H1 (cell line): ENCODE data around the gene IFI27L1.

Experiments
- ATF3 ChIP-seq: IDR thresholded peaks from 2 replicates; pipeline ENCODE4 v1.6.1; 2011; ENCODE audit warnings: low read depth, mild to moderate bottlenecking, low read length; ENCODE audit not compliant: insufficient read depth
- CTCF ChIP-seq, 3 experiments: IDR thresholded peaks; 1 replicate in 2 of 3; 2 replicates in 1 of 3; pipeline versions ENCODE4 v1.5.1 to v1.6.1; 2011; ENCODE audit warnings: low read length in 3 of 3, mild to moderate bottlenecking in 3 of 3, inconsistent platforms in 2 of 3, low read depth in 1 of 3, moderate library complexity in 1 of 3; ENCODE audit not compliant: insufficient read depth in 1 of 3; ENCODE audit errors: control extremely low read depth in 1 of 3
- EP300 ChIP-seq, 2 experiments: IDR thresholded peaks; 1 replicate in 1 of 2; 2 replicates in 1 of 2; pipeline ENCODE4 v1.6.1; 2011 to 2012; ENCODE audit warnings: low read depth in 2 of 2, low read length in 2 of 2, mild to moderate bottlenecking in 2 of 2, borderline replicate concordance in 1 of 2, inconsistent platforms in 1 of 2, moderate library complexity in 1 of 2
- EZH2 ChIP-seq: fragments of 200-600 bp; sonication (generic); IDR thresholded peaks from 2 replicates; pipeline ENCODE4 v1.7.1; 2012; ENCODE audit warnings: low read depth, mild to moderate bottlenecking, moderate library complexity, low read length, inconsistent platforms; ENCODE audit not compliant: severe bottlenecking
- JUN ChIP-seq: IDR thresholded peaks from 2 replicates; pipeline ENCODE4 v1.6.1; 2011; ENCODE audit warnings: low read depth, mild to moderate bottlenecking, improper control_type of control experiment, low read length
- MAFK ChIP-seq: IDR thresholded peaks from 2 replicates; pipeline ENCODE4 v1.6.1; 2012; ENCODE audit warnings: low read depth, mild to moderate bottlenecking, improper control_type of control experiment, low read length
- POLR2A ChIP-seq, 2 experiments: IDR thresholded peaks; 1 replicate in 1 of 2; 2 replicates in 1 of 2; pipeline ENCODE4 v1.6.1; 2011; ENCODE audit warnings: low read depth in 2 of 2, low read length in 2 of 2, mild to moderate bottlenecking in 2 of 2; ENCODE audit errors: control extremely low read depth in 1 of 2
- POLR2AphosphoS5 ChIP-seq: IDR thresholded peaks from 2 replicates; pipeline ENCODE4 v1.6.1; 2011; ENCODE audit warnings: low read depth, low read length
- RFX5 ChIP-seq: IDR thresholded peaks from 2 replicates; pipeline ENCODE4 v1.6.1; 2011; ENCODE audit warnings: low read depth, low read length, improper control_type of control experiment, borderline replicate concordance
- SIN3A ChIP-seq, 2 experiments: IDR thresholded peaks in 1 of 2; conservative IDR thresholded peaks in 1 of 2; 2 replicates each; pipeline ENCODE4 v1.6.1; 2011 to 2012; ENCODE audit warnings: low read length in 2 of 2, improper control_type of control experiment in 1 of 2, low read depth in 1 of 2, mild to moderate bottlenecking in 1 of 2
- TAF1 ChIP-seq: IDR thresholded peaks from 2 replicates; pipeline ENCODE4 v1.6.1; 2011; ENCODE audit warnings: mild to moderate bottlenecking, low read depth, low read length
- YY1 ChIP-seq: IDR thresholded peaks from 2 replicates; pipeline ENCODE4 v1.6.1; 2011; ENCODE audit warnings: low read depth, mild to moderate bottlenecking, low read length
- ZNF274 ChIP-seq: IDR thresholded peaks from 2 replicates; pipeline ENCODE4 v1.7.0; 2012; ENCODE audit warnings: low read length, borderline replicate concordance; ENCODE audit errors: extremely low read depth

- TF ChIP-seq ATF3 (no peak), POLR2A (IDR thresholded peaks at IDR 0.05; ENCODE audit: control extremely low read depth in 1 of 2, low read depth in 2 of 2, low read length in 2 of 2) (no peak), MAFK (no peak), JUN (no peak), CTCF (IDR thresholded peaks at IDR 0.05; ENCODE audit: control extremely low read depth in 1 of 3, insufficient read depth in 1 of 3, low read depth in 1 of 3, low read length in 3 of 3) (no peak), EP300 (IDR thresholded peaks at IDR 0.05; ENCODE audit: borderline replicate concordance in 1 of 2, low read depth in 2 of 2, low read length in 2 of 2) (no peak), RFX5 (no peak), EZH2 (no peak), TAF1 (no peak), SIN3A (conservative IDR thresholded peaks at IDR 0.05 in 1 of 2, IDR thresholded peaks at IDR 0.05 in 1 of 2; ENCODE audit: low read depth in 1 of 2, low read length in 2 of 2) (no peak), POLR2AphosphoS5 (no peak), YY1 (no peak), ZNF274 (no peak)
These were observed 28.8 kb downstream of the IFI27L1 start for GRCh38 chr14:94109915-94110250.
